ENCODE results near the gene FEN1. TPM values are rescaled to one million over a fixed set of nuclear protein-coding genes. Genes with fewer than 3 reads are reported as not detected.

FEN1 gene
- total and polyA plus RNA-seq, 8 donors = 13.9 to 42.4 (median 26.2) TPM

GRCh38 chr11:61832754-61833153 is 40.0 kb downstream of the FEN1 start:
- Histone ChIP-seq H3K27ac (no peak overlapping the region), H3K36me3 (no peaks in the 10 kb centered on the region), H3K4me3 (no peak overlapping the region), H3K9me3 (no peaks in the 10 kb centered on the region), H3K27me3 (peaks cover 0 to 20% of the 10 kb centered on the region in 2 donors), H3K4me1 (peaks cover 20 to 72% of the 10 kb centered on the region in 2 donors)
- DNase-seq (no peak), ATAC-seq (no peak)
- no peak for TF ChIP-seq CTCF (IDR thresholded peaks at IDR 0.05)
- intact Hi-C loops (cut with DNase I) = no loop called here

- H3K4me3 ChIP-seq = no peak overlapping the region
- ATAC-seq = no peak
- H3K36me3 ChIP-seq = peaks cover 0 to 2% of the 10 kb centered on the region in 2 donors
- TF ChIP-seq CTCF (IDR thresholded peaks at IDR 0.05) = no peak
- H3K27ac ChIP-seq = no peak overlapping the region
- intact Hi-C loops (cut with DNase I) = no loop called here
- H3K4me1 ChIP-seq = peaks cover 20 to 65% of the 10 kb centered on the region in 2 donors
- no peak for DNase-seq
- peaks cover 0 to 13% of the 10 kb centered on the region in 2 donors for H3K27me3 ChIP-seq
- H3K9me3 ChIP-seq = no peaks in the 10 kb centered on the region
Observed at GRCh38 chr11:61833471-61833870, 40.8 kb downstream of the FEN1 start.

GRCh38 chr11:61833926-61834277 is 41.2 kb downstream of the FEN1 start:
- DNase-seq (no peak), ATAC-seq (no peak)
- H3K9me3 ChIP-seq = no peaks in the 10 kb centered on the region
- H3K27me3 ChIP-seq = peaks cover 0 to 9% of the 10 kb centered on the region in 2 donors
- peaks cover 0 to 7% of the 10 kb centered on the region in 2 donors for H3K36me3 ChIP-seq
- H3K27ac ChIP-seq = peak overlapping the region; percentile 53 to 77
- TF ChIP-seq CTCF (IDR thresholded peaks at IDR 0.05) = no peak
- H3K4me3 ChIP-seq = no peak overlapping the region
- peaks cover 20 to 61% of the 10 kb centered on the region in 2 donors for H3K4me1 ChIP-seq
- intact Hi-C loops (cut with DNase I) = no loop called here

- peak in 1 of 4 donors; percentile 54 for DNase-seq
- no peak for TF ChIP-seq CTCF (IDR thresholded peaks at IDR 0.05)
- intact Hi-C loops (cut with DNase I) = no loop called here
Observed at GRCh38 chr11:61834278-61835048, 41.8 kb downstream of the FEN1 start.

GRCh38 chr11:61836193-61836592 is 43.5 kb downstream of the FEN1 start:
- intact Hi-C loops (cut with DNase I) = no loop called here
- Histone ChIP-seq H3K27ac (peak overlapping the region in 1 of 2 donors; percentile 77), H3K4me1 (peaks cover under 1 to 38% of the 10 kb centered on the region in 2 donors)

More at GRCh38 chr11:61834278-61835048, 41.8 kb downstream of the FEN1 start:
- ATAC-seq = peak; percentile 72
- Histone ChIP-seq H3K36me3 (peaks cover 0 to 12% of the 10 kb centered on the region in 2 donors), H3K9me3 (no peaks in the 10 kb centered on the region), H3K4me3 (no peak overlapping the region), H3K27ac (peak overlapping the region; percentile 53 to 77), H3K27me3 (peaks cover 0 to 3% of the 10 kb centered on the region in 2 donors), H3K4me1 (peaks cover 17 to 55% of the 10 kb centered on the region in 2 donors)

More at GRCh38 chr11:61836193-61836592, 43.5 kb downstream of the FEN1 start:
- ATAC-seq (no peak), DNase-seq (no peak)
- Histone ChIP-seq H3K36me3 (peaks cover 0 to 30% of the 10 kb centered on the region in 2 donors), H3K27me3 (no peaks in the 10 kb centered on the region), H3K9me3 (no peaks in the 10 kb centered on the region), H3K4me3 (no peak overlapping the region)
- no peak for TF ChIP-seq CTCF (IDR thresholded peaks at IDR 0.05)
